Pancreas (tissue), 10 donors: ENCODE data around the gene POLDIP3. TPM values are rescaled to one million over a fixed set of nuclear protein-coding genes. Genes with fewer than 3 reads are reported as not detected.
"Not testable (repeated sequence)": the region's sequence is repeated elsewhere in the genome, so short reads cannot be mapped to it uniquely, and the experiment has no call there.

Experiments used
- ATAC-seq, 4 donors: fragments of 200-7000 bp; cut with Tn5 transposase; one replicate each; pipeline versions ENCODE4 v1.8.0 to v1.9.1; 2020; ENCODE audit warnings: mild to moderate bottlenecking in 4 of 4, moderate library complexity in 4 of 4
- DNase-seq, 6 donors: peaks; one replicate each; pipeline ENCODE4 v3.0.0-alpha.2; 2020
- FAIRE-seq: peaks from 2 replicates; lab custom pipeline; 2012; peaks lifted over from hg19 to GRCh38; lab: Jason Lieb, UNC
- H3K27ac ChIP-seq, 4 donors: fragments of 200-600 bp; sonication (generic); 1 replicate in 3 of 4; 2 replicates in 1 of 4; pipeline versions ENCODE4 v1.5.0 to v1.8.0; 2020
- H3K27me3 ChIP-seq, 4 donors: fragments of 200-600 bp; one replicate each; pipeline ENCODE4 v1.8.0; 2021
- H3K36me3 ChIP-seq, 3 donors: fragments of 200-600 bp; sonication (generic) in 1 of 3; one replicate each; pipeline versions ENCODE4 v1.5.0 to v1.8.0; 2020 to 2021
- H3K4me1 ChIP-seq, 3 donors: fragments of 200-600 bp; one replicate each; pipeline ENCODE4 v1.8.0; 2021
- H3K4me3 ChIP-seq, 4 donors: fragments of 200-600 bp; sonication (generic) in 2 of 4; one replicate each; pipeline versions ENCODE4 v1.5.0 to v1.8.0; 2020 to 2021
- H3K9me3 ChIP-seq, 4 donors: fragments of 200-600 bp; one replicate each; pipeline ENCODE4 v1.8.0; 2021
- WGBS, 2 donors: extraction: QIAGEN DNeasy Blood & Tissue Kit; methylation state at CpG; one replicate each; pipeline ENCODE4 v1.1.7; 2013; 5-methylcytosine and 5-hydroxymethylcytosine counted together
- intact Hi-C, 3 donors: fragments of 100-400 bp; cut with DNase I; formaldehyde crosslinking; loops; one replicate each; pipeline versions ENCODE4 v1.11.1 to v1.14.2; 2022
- polyA plus RNA-seq, 2 donors: library from polyadenylated mRNA; stranded (reverse); fragments of 200-250 nt; gene quantifications; one replicate each; pipeline ENCODE4 v1.2.3, GENCODE V29; 2013
- total RNA-seq, 6 donors: library from RNA; stranded (reverse); fragmentation: NEBNext Ultra II Directional in 4 of 6; extraction: Animal tissue kit (Norgen Biotek cat#: 25700) in 4 of 6; gene quantifications; one replicate each; pipeline versions ENCODE4 v1.2.1 to v1.2.4, GENCODE V29; 2021 to 2023
- TF ChIP-seq, protein P1 (sequence below), 4 donors: fragments of 200-600 bp; sonication (generic) in 3 of 4; IDR thresholded peaks; one replicate each; pipeline versions ENCODE4 v1.5.0 to v1.8.0; 2021; ENCODE audit warnings: antibody characterized with exemption in 4 of 4
- donor health status: healthy with polysubstance abuse.
- donor health status: DM: no; HTN: no; CAD: no; lungs with moderate emphysema.
- donor health status: DM: no; HTN: no; CAD: no.
- donor health status: control.
- donor health status: control.
- donor health status: Bipolar disorder and iron deficiency.
- donor health status: DM: yes; HTN: yes; CAD: no.
- donor health status: DM: no; HTN: no; CAD: no.
- donor health status: DM: no; HTN: no; CAD: no.
- donor health status: DM: yes; HTN: yes; CAD: no.

POLDIP3 gene
- total and polyA plus RNA-seq, 8 donors = 14.6 to 35.2 (median 28.2) TPM

DNA sequence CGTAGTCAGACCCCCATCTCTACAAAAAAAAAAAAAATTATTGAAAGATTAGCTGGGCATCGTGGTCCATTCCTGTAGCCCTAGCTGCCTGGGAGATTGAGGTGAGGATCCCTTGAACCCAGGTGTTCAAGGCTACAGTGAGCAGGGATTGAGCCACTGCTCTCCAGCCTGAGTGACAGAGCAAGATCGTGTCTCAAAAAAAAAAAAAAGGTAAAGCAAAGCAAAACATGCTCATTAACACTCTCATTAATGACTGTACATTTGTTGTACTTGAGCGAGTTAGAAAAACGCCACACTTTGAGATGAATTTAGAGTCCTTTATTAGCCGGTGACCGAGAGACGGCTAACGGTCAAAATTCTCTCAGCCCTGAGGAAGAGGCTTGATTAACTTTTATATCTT, 67.1 kb downstream of the POLDIP3 start:
- Histone ChIP-seq H3K27me3 (no peaks in the 10 kb centered on the region), H3K36me3 (no peaks in the 10 kb centered on the region), H3K9me3 (no peaks in the 10 kb centered on the region), H3K4me3 (no peak overlapping the region), H3K27ac (no peak overlapping the region), H3K4me1 (no peaks in the 10 kb centered on the region)
- no peak for FAIRE-seq
- 48 to 58% methylated on average over 9 of the region's 9 CpGs for WGBS, 2 donors
- no peak for ATAC-seq
- intact Hi-C loops = no loop called here
- TF ChIP-seq, protein P1, sequence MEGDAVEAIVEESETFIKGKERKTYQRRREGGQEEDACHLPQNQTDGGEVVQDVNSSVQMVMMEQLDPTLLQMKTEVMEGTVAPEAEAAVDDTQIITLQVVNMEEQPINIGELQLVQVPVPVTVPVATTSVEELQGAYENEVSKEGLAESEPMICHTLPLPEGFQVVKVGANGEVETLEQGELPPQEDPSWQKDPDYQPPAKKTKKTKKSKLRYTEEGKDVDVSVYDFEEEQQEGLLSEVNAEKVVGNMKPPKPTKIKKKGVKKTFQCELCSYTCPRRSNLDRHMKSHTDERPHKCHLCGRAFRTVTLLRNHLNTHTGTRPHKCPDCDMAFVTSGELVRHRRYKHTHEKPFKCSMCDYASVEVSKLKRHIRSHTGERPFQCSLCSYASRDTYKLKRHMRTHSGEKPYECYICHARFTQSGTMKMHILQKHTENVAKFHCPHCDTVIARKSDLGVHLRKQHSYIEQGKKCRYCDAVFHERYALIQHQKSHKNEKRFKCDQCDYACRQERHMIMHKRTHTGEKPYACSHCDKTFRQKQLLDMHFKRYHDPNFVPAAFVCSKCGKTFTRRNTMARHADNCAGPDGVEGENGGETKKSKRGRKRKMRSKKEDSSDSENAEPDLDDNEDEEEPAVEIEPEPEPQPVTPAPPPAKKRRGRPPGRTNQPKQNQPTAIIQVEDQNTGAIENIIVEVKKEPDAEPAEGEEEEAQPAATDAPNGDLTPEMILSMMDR (IDR thresholded peaks at IDR 0.05) = no peak
- no peak for DNase-seq

DNA sequence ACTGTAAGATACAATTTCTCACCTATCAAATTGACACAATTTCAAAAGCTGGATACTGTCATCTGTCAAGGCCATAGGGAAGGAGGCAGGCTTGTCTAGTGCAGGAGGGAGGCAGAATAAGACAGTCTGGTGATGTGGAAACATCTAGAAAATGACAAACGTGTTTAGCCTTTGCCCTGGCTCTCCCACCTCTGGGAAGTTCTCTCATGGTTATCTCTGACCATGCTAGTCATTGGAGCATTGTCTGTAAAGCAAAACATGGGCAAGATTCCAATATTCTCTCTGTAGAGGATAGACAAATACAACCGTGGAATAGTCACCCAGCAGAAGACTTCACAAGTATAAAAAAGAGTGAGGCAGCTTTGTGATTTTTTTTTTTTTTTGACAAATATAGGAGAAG, 70.0 kb downstream of the POLDIP3 start:
- no peaks in the 10 kb centered on the region for H3K27me3 ChIP-seq
- WGBS, 2 donors = 8 to 13% methylated on average over 2 of the region's 2 CpGs
- no peak overlapping the region for H3K27ac ChIP-seq
- TF ChIP-seq, protein P1 (IDR thresholded peaks at IDR 0.05) = no peak
- H3K4me1 ChIP-seq = no peaks in the 10 kb centered on the region
- ATAC-seq (no peak), FAIRE-seq (no peak), DNase-seq (no peak)
- no peaks in the 10 kb centered on the region for H3K36me3 ChIP-seq
- H3K9me3 ChIP-seq = no peaks in the 10 kb centered on the region
- intact Hi-C loops = no loop called here
- H3K4me3 ChIP-seq = no peak overlapping the region

DNA sequence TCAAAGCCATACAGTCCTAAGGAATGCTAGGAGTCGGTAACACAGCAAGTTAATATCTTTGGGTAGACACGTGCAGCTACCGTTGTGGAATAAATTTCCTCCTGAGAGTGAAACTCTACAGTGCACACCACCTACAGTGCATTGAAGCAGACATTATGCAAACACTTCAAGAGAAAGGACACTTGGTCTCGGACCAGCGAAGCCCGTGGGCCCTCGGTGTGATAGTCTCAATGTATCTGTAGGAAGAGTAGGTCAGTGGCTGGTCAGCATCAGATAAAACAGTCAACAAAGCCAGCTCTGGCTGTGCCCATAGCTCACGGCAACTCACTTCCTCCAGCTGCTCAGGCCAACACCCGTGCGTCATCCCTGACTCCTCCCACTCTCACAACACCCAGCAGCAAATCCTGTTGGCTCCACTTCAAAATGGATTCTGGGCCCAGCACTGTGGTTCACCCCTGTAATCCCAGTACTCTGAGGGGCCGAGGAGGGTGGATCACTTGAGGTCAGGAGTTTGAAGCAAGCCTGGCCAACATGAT, 75.4 kb downstream of the POLDIP3 start:
- DNase-seq (peak in 1 of 6 donors; percentile 9), ATAC-seq (peak; percentile 78 to 91 (median 87))
- intact Hi-C loops, H3K4me3 ChIP-seq, FAIRE-seq, H3K9me3 ChIP-seq, H3K27me3 ChIP-seq, H3K36me3 ChIP-seq, H3K4me1 ChIP-seq: not testable (repeated sequence)
- 46% methylated on average over 8 of the region's 11 CpGs; no CpG with 5 or more reads in 1 of the 2 donors for WGBS, 2 donors
- H3K27ac ChIP-seq = peak overlapping the region in 1 of 4 donors; percentile 28

DNA sequence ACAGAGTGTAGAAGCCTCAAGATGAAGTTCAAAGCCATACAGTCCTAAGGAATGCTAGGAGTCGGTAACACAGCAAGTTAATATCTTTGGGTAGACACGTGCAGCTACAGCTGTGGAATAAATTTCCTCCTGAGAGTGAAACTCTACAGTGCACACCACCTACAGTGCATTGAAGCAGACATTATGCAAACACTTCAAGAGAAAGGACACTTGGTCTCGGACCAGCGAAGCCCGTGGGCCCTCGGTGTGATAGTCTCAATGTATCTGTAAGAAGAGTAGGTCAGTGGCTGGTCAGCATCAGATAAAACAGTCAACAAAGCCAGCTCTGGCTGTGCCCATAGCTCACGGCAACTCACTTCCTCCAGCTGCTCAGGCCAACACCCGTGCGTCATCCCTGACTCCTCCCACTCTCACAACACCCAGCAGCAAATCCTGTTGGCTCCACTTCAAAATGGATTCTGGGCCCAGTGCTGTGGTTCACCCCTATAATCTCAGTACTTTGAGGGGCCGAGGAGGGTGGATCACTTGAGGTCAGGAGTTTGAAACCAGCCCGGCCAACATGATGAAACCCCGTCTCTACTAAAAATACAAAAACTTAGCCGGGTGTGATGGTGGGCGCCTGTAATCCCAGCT, 77.4 kb downstream of the POLDIP3 start:
- whole genome bisulfite sequencing, 2 donors = 62 to 66% methylated on average over 7 to 13 of the region's 14 CpGs
- intact Hi-C loops, H3K27me3 ChIP-seq, FAIRE-seq, H3K9me3 ChIP-seq, H3K4me1 ChIP-seq, DNase-seq, H3K36me3 ChIP-seq, H3K4me3 ChIP-seq: not testable (repeated sequence)
- ATAC-seq = peak; percentile 42 to 91 (median 80)
- peak overlapping the region in 1 of 4 donors; percentile 19 for H3K27ac ChIP-seq

DNA sequence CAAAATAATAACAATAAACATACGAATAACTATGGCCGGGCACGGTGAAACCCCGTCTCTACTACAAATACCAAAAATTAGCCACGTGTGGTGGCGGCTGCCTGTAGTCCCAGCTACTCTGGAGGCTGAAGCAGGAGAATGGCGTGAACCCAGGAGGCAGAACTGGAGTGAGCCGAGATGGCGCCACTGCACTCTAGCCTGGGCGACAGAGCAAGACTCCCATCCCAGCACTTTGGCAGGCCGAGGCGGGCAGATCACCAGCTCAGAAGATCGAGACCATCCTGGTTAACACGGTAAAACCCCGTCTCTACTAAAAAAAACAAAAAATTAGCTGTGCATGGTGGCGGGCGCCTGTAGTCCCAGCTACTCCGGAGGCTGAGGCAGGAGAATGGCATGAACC, 78.0 kb downstream of the POLDIP3 start:
- intact Hi-C loops, H3K4me1 ChIP-seq, H3K27me3 ChIP-seq, H3K4me3 ChIP-seq, H3K9me3 ChIP-seq, FAIRE-seq, ATAC-seq, H3K36me3 ChIP-seq, DNase-seq: not testable (repeated sequence)
- WGBS, 2 donors = 88 to 94% methylated on average over 14 to 18 of the region's 18 CpGs
- H3K27ac ChIP-seq = peak overlapping the region in 1 of 4 donors; percentile 19

DNA sequence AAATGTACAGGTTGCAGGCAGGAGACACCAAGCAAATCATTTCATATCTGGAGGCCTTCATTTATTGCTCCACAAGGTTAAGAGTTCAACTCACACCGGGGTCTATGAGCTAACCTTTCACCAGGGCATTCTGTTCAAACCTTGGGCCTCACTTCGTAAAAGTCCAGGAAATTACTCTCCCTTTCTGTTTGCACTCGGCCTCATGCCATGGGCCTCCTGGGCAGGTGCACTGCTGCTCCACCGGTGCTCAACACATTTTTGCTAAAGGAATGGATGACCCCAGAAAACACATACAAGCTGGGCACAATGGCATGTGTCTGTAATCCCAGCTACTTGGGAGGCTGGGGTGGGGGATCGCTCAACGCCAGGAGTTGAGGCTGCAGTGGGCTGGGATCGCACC, 78.5 kb downstream of the POLDIP3 start:
- Histone ChIP-seq H3K9me3 (no peaks in the 10 kb centered on the region), H3K27me3 (no peaks in the 10 kb centered on the region), H3K36me3 (no peaks in the 10 kb centered on the region), H3K27ac (no peak overlapping the region), H3K4me1 (no peaks in the 10 kb centered on the region), H3K4me3 (no peak overlapping the region)
- WGBS, 2 donors = 76 to 89% methylated on average over 7 of the region's 7 CpGs
- TF ChIP-seq, protein P1 (IDR thresholded peaks at IDR 0.05) = no peak
- DNase-seq = no peak
- intact Hi-C loops = no loop called here
- no peak for ATAC-seq
- no peak for FAIRE-seq

DNA sequence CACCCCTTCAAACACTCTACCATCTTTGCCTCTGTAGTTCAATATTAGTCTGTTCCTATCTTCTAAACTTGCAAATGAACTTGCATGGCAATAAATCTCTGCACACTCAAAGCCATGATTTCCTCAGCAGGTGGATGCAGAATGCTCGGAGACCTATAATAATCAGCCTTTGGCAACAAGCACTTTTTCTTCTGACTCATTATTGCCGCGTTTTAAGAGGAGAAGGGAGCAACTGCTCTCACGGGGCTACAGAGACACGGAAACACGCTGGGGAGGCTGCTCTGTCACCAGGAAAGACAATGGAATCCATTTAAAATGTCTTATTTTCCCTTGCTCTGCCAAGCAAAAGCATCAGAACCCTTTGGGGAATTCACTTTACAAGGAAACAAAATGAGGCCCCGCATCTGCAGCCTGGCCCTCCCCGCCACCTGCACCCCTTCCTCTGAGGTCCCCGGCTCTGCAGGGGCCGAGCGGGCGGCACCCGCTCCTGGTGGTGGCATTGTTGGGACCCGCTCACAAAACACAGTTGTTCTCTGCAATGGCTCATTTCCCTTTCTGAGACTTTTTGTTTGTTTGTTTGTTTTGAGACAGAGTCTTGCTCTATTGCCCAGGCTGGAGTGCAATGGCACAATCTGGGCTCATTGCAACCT, 79.5 kb downstream of the POLDIP3 start:
- H3K4me3 ChIP-seq, DNase-seq, FAIRE-seq, ATAC-seq, H3K9me3 ChIP-seq, H3K36me3 ChIP-seq, H3K27me3 ChIP-seq, H3K4me1 ChIP-seq, H3K27ac ChIP-seq, intact Hi-C loops: not testable (repeated sequence)
- 57 to 89% methylated on average over 3 to 4 of the region's 14 CpGs for WGBS, 2 donors
